Nephron (organoid): ENCODE measurements around the gene CORO2A.
A peak's percentile ranks its signal among the peaks of the same experiment; 100 is the strongest.

Source experiments
- H3K27ac Mint-ChIP-seq, 3 experiments: 2 replicates each; pipeline ENCODE4 v1.8.0; 2020; ENCODE audit warnings: mixed read lengths in 3 of 3, mild to moderate bottlenecking in 2 of 3, moderate library complexity in 1 of 3
- H3K27me3 Mint-ChIP-seq: 2 replicates; pipeline ENCODE4 v1.8.0; 2021; ENCODE audit warnings: low read depth, mild to moderate bottlenecking, moderate library complexity, mixed read lengths
- H3K36me3 Mint-ChIP-seq: 2 replicates; pipeline ENCODE4 v1.8.0; 2020; ENCODE audit warnings: low read depth, mixed read lengths
- H3K4me1 Mint-ChIP-seq: 2 replicates; pipeline ENCODE4 v1.8.0; 2020; ENCODE audit warnings: mixed read lengths
- H3K4me3 Mint-ChIP-seq, 3 experiments: 2 replicates each; pipeline ENCODE4 v1.8.0; 2020; ENCODE audit warnings: mild to moderate bottlenecking in 3 of 3, mixed read lengths in 3 of 3, moderate library complexity in 2 of 3
- H3K9me3 Mint-ChIP-seq: 2 replicates; pipeline ENCODE4 v1.8.0; 2020; ENCODE audit warnings: mixed read lengths
- CTCF ChIP-seq, 3 experiments: fragments of 200-600 bp; sonication (generic); IDR thresholded peaks; one replicate each; pipeline ENCODE4 v1.5.0; 2021; ENCODE audit warnings: antibody characterized with exemption in 3 of 3; ENCODE audit not compliant: unreplicated experiment in 3 of 3

CORO2A gene

GRCh38 chr9:98146101-98146991 is 46.1 kb downstream of the CORO2A start:
- no peaks in the 10 kb centered on the region for H3K36me3 Mint-ChIP-seq
- H3K27ac Mint-ChIP-seq, result peak overlapping the region in 1 of 3 experiments; percentile 38
- H3K9me3 Mint-ChIP-seq, result no peaks in the 10 kb centered on the region
- no peak overlapping the region for H3K4me3 Mint-ChIP-seq
- no peaks in the 10 kb centered on the region for H3K4me1 Mint-ChIP-seq
- no peaks in the 10 kb centered on the region for H3K27me3 Mint-ChIP-seq
- TF ChIP-seq CTCF (IDR thresholded peaks at IDR 0.05; ENCODE audit: unreplicated experiment in 3 of 3), result no peak

- Mint-ChIP-seq H3K9me3 (no peaks in the 10 kb centered on the region), H3K27ac (no peak overlapping the region), H3K36me3 (no peaks in the 10 kb centered on the region), H3K27me3 (peaks cover 4% of the 10 kb centered on the region), H3K4me1 (no peaks in the 10 kb centered on the region), H3K4me3 (no peak overlapping the region)
- no peak for TF ChIP-seq CTCF (IDR thresholded peaks at IDR 0.05; ENCODE audit: unreplicated experiment in 3 of 3)
These were observed 47.8 kb downstream of the CORO2A start for GRCh38 chr9:98144631-98145030.

- H3K9me3 Mint-ChIP-seq, result no peaks in the 10 kb centered on the region
- no peak for TF ChIP-seq CTCF (IDR thresholded peaks at IDR 0.05; ENCODE audit: unreplicated experiment in 3 of 3)
- H3K4me3 Mint-ChIP-seq, result no peak overlapping the region
- H3K27me3 Mint-ChIP-seq, result peaks cover 4% of the 10 kb centered on the region
- H3K27ac Mint-ChIP-seq, result no peak overlapping the region
- H3K4me1 Mint-ChIP-seq, result no peaks in the 10 kb centered on the region
- H3K36me3 Mint-ChIP-seq, result no peaks in the 10 kb centered on the region
These were observed 48.4 kb downstream of the CORO2A start for GRCh38 chr9:98144076-98144475.

- peaks cover 9% of the 10 kb centered on the region for H3K27me3 Mint-ChIP-seq
- H3K4me3 Mint-ChIP-seq, result no peak overlapping the region
- no peak for TF ChIP-seq CTCF (IDR thresholded peaks at IDR 0.05; ENCODE audit: unreplicated experiment in 3 of 3)
- no peaks in the 10 kb centered on the region for H3K36me3 Mint-ChIP-seq
- no peaks in the 10 kb centered on the region for H3K4me1 Mint-ChIP-seq
- no peaks in the 10 kb centered on the region for H3K9me3 Mint-ChIP-seq
- no peak overlapping the region for H3K27ac Mint-ChIP-seq
These were observed 49.4 kb downstream of the CORO2A start for GRCh38 chr9:98142925-98143481.

GRCh38 chr9:98142182-98142907 is 50.1 kb downstream of the CORO2A start:
- Mint-ChIP-seq H3K4me1 (no peaks in the 10 kb centered on the region), H3K36me3 (no peaks in the 10 kb centered on the region), H3K27ac (no peak overlapping the region)

More at GRCh38 chr9:98142182-98142907, 50.1 kb downstream of the CORO2A start:
- H3K9me3 Mint-ChIP-seq, result no peaks in the 10 kb centered on the region
- no peak for TF ChIP-seq CTCF (IDR thresholded peaks at IDR 0.05; ENCODE audit: unreplicated experiment in 3 of 3)
- H3K27me3 Mint-ChIP-seq, result peaks cover 9% of the 10 kb centered on the region
- no peak overlapping the region for H3K4me3 Mint-ChIP-seq
